GM10266 (cell line): Measurements from ENCODE around the gene NTPCR.

Source experiments
- DNase-seq: peaks from one replicate; pipeline ENCODE4 v3.0.0; 2012; ENCODE audit errors: extremely low spot score
- CTCF ChIP-seq: IDR thresholded peaks from 2 replicates; pipeline ENCODE4 v1.5.1; 2012; ENCODE audit warnings: mild to moderate bottlenecking, low read depth; ENCODE audit not compliant: control insufficient read depth, insufficient read depth; ENCODE audit errors: missing control alignments

Gene NTPCR

GRCh38 chr1:233024199-233024598, 73.8 kb downstream of the NTPCR start:
- no peak for DNase-seq
- no peak for TF ChIP-seq CTCF

- DNase-seq = peak; percentile 37
- peak; percentile 47 for TF ChIP-seq CTCF
Observed at GRCh38 chr1:233025157-233025556, 74.7 kb downstream of the NTPCR start.

GRCh38 chr1:233025567-233025966, 75.2 kb downstream of the NTPCR start:
- DNase-seq = no peak
- TF ChIP-seq CTCF = no peak

GRCh38 chr1:233027046-233027445, 76.6 kb downstream of the NTPCR start:
- no peak for DNase-seq

GRCh38 chr1:233031521-233031920, 81.1 kb downstream of the NTPCR start:
- DNase-seq = no peak
- no peak for TF ChIP-seq CTCF

More at GRCh38 chr1:233027046-233027445, 76.6 kb downstream of the NTPCR start:
- no peak for TF ChIP-seq CTCF

GRCh38 chr1:233032916-233033315, 82.5 kb downstream of the NTPCR start:
- TF ChIP-seq CTCF = no peak

GRCh38 chr1:233033361-233033760, 83.0 kb downstream of the NTPCR start:
- no peak for DNase-seq
- TF ChIP-seq CTCF = no peak

More at GRCh38 chr1:233032916-233033315, 82.5 kb downstream of the NTPCR start:
- no peak for DNase-seq
